A673 (cell line): ENCODE measurements around the gene TRIM72.

Experiments used
- CTCF ChIP-seq: fragments of 300-800, 200-600 bp; sonication (generic); conservative IDR thresholded peaks from 2 replicates; pipeline ENCODE4 v1.5.1; 2017; ENCODE audit warnings: low read depth, mild to moderate bottlenecking, antibody characterized with exemption, low read length, moderate library complexity, mixed read lengths
- EZH2 ChIP-seq: fragments of 200-600 bp; sonication (generic); IDR thresholded peaks from 2 replicates; pipeline ENCODE4 v1.6.1; 2017; ENCODE audit warnings: borderline replicate concordance, low read depth, mild to moderate bottlenecking, mixed read lengths, antibody characterized with exemption, low read length; ENCODE audit not compliant: poor library complexity, severe bottlenecking

- TF ChIP-seq CTCF (no peak), EZH2 (no peak)
These were observed 8.8 kb upstream of the TRIM72 start for GRCh38 chr16:31204871-31205666.
